Astrocyte of the spinal cord (primary cell): ENCODE measurements around the gene TBCD.
"Not testable (repeated sequence)": the region's sequence is repeated elsewhere in the genome, so short reads cannot be mapped to it uniquely, and the experiment has no call there.

Source experiments
- DNase-seq: peaks from one replicate; pipeline ENCODE4 v3.0.0; 2011; ENCODE audit warnings: low read depth, low spot score
- H3K4me3 ChIP-seq: 2 replicates; pipeline ENCODE4 v1.5.1; 2011; ENCODE audit warnings: low read depth, mild to moderate bottlenecking, low read length, moderate library complexity
- in situ Hi-C: cut with HindIII; loops from 2 replicates; pipeline ENCODE4 v1.10.0; 2017; ENCODE audit warnings: low sequenced_read_pairs
- TF ChIP-seq, protein P1 (sequence below): IDR thresholded peaks from 2 replicates; pipeline ENCODE4 v1.5.1; 2012; ENCODE audit warnings: low read depth, mild to moderate bottlenecking, low read length, inconsistent platforms

Gene TBCD

DNA sequence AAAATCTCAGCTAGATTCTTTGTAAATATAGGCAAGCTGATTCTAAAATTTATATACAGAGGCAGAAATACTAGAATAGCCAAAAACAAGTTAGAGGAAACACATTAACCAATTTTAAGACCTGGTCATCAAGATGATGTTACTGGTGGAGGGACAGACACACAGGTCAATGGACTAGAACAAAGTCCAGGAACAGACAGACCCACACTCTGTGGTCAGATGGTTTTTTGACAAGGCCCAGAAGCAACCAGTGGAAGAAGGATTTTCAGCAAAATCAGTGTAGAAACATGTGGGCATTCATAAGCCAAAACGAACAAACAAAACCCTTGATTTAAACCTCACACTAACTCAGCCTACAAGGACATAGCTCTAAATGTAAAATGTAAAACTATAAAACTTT, 227.9 kb downstream of the TBCD start:
- no peak for DNase-seq
- in situ Hi-C loops, result no loop called here
- TF ChIP-seq, protein P1, sequence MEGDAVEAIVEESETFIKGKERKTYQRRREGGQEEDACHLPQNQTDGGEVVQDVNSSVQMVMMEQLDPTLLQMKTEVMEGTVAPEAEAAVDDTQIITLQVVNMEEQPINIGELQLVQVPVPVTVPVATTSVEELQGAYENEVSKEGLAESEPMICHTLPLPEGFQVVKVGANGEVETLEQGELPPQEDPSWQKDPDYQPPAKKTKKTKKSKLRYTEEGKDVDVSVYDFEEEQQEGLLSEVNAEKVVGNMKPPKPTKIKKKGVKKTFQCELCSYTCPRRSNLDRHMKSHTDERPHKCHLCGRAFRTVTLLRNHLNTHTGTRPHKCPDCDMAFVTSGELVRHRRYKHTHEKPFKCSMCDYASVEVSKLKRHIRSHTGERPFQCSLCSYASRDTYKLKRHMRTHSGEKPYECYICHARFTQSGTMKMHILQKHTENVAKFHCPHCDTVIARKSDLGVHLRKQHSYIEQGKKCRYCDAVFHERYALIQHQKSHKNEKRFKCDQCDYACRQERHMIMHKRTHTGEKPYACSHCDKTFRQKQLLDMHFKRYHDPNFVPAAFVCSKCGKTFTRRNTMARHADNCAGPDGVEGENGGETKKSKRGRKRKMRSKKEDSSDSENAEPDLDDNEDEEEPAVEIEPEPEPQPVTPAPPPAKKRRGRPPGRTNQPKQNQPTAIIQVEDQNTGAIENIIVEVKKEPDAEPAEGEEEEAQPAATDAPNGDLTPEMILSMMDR, result no peak
- H3K4me3 ChIP-seq, result no peak overlapping the region

DNA sequence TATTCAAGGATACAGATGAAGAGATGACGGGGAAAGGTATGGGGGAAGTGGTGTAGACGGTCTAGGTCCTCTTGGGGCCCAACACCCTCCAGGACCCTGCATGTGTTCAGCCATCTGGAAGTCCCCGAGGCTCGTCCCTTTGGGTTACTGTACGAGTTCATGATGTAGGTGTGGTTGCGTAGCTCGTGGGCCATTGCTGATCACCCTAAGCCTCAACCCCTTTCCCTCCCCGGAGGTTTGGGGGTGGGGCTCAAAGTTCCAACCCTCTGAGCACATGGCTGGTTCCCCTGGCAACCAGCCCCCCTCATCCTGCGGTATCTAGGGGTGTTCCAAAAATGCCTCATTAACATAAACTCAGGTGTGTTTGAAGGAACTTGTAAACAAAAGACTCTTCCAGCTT, 228.8 kb downstream of the TBCD start:
- TF ChIP-seq, protein P1, result no peak
- no peak overlapping the region for H3K4me3 ChIP-seq
- in situ Hi-C loops, result no loop called here
- DNase-seq, result no peak

DNA sequence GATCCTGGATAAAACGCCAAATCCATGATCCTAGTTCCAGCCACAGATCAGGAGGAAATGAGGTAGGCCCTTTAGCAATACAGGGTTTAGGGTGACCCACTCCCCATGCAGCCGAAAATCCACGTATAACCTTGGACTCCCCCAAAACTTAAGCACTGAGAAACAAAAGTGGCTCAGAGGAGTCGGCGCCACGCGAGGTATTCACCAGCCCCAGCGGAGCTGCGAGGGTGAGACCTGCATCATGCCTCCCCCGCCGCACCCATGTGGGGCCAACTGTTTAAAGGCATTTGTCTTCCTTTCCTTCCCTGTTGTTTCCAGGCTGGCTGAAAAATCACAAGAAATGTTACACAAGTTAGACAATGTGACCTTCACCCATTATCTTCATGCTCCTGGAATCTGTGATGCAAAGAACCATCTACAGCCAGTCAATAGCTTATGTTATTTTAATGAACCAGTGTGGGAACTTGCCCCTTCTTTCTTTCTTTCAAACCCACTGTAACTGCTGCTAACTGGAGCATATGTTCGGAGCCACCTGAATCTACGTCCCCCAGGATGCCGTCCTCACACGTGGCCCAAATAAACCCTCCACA, 229.4 kb downstream of the TBCD start:
- in situ Hi-C loops, result no loop called here
- TF ChIP-seq, protein P1, result no peak
- no peak for DNase-seq
- H3K4me3 ChIP-seq, result no peak overlapping the region

DNA sequence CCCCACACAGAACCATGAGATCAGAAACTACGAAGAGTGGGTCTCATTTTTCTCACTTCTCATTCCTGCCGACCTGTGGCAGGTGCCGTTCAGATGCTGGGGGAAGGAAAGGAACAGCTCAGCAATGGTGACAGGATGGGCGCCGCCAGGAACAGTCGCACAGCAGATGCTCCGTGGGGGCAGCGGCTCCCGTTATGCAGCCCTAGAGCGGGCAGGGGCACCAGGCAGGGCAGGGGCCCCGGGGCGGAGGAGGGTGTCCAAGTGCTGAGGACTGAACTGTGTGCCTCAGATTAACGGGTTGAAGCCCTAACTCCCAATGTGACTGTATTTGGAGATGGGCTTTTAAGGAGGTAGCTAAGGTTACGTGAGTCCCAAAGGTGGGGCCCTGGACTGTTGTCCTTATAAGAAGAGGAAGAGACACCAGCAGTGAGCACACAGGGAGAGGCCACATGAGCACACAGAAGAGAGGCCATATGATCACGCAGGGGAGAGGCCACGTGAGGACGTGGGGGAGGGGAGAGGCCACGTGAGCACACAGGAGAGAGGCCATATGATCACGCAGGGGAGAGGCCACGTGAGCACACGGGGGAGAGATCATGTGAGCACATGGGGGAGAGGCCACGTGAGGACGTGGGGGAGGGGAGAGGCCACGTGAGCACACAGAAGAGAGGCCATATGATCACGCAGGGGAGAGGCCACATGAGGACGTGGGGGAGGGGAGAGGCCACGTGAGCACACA, 231.8 kb downstream of the TBCD start:
- DNase-seq, result no peak
- no peak overlapping the region for H3K4me3 ChIP-seq
- in situ Hi-C loops, result no loop called here
- TF ChIP-seq, protein P1, result no peak

DNA sequence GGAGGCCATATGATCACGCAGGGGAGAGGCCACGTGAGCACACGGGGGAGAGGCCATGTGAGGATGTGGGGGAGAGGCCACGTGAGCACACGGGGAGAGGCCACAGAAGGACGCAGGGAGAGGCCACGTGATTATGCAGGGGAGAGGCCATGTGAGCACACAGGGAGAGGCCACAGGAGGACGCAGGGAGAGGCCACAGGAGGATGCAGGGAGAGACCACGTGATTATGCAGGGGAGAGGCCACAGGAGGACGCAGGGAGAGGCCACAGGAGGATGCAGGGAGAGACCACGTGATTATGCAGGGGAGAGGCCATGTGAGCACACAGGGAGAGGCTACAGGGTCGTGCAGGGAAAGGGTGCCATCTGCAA, 232.4 kb downstream of the TBCD start:
- H3K4me3 ChIP-seq, DNase-seq, in situ Hi-C loops: not testable (repeated sequence)

DNA sequence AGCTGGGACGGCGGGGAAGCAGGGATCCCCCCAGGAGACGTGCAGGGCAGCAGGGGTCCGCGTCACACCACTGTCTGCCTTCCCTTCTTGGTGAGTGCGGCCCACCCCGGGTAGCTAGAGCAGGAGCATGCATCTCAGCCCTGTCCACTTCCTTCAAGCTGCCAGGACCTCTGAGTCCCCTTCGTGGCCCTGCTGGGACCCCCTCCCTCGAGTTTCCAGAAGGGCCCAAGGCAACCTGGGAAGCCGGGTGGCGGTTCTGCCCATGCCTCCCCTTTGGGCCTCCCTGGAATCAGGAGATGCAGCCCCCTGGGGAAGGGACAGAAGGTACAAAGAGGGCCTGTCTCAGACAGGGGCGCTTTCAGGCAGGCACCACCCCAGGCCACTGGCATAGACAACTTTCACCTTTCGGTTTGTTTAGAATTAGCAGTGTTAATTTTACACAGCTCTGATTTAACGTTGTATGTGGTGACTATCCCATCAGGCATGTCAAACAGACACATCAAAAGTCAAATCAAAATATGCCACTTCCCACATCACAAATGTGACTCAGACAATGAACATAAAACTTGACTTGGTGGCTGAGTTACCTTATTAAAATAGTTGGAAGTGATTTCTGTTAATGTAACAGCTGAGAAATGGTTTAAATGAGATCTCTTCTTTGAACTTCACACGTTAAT, 233.0 kb downstream of the TBCD start:
- no peak overlapping the region for H3K4me3 ChIP-seq
- in situ Hi-C loops, result no loop called here
- TF ChIP-seq, protein P1, result no peak
- no peak for DNase-seq

DNA sequence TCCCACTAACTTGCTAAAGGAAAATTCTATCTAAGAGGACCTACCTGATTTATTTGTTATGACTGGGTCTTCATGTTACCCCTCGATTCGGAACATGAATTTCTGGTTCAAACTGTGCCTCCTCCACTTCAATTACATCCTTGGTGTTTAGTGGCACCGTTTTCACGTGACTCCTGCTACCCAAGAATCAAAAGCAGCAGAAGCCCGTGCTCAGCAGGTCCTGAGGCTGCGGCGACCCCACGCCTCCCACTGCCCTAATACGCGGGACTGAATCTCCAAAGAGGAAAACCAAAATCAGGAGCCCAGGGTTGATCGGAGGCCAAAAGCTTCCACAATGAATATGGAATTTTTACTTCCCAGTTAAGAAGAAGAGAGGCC, 233.6 kb downstream of the TBCD start:
- TF ChIP-seq, protein P1, result no peak
- no peak for DNase-seq
- in situ Hi-C loops, result no loop called here
- no peak overlapping the region for H3K4me3 ChIP-seq
